NCI-H2081 treated with DMSO at 0.1 percent for 48 hours (cell line): ENCODE measurements around the gene FOXK1.
"Not testable (repeated sequence)": the region's sequence is repeated elsewhere in the genome, so short reads cannot be mapped to it uniquely, and the experiment has no call there.

Experiments used
- DNase-seq: peaks from one replicate; lab custom pipeline; 2025; lab: John Stamatoyannopoulos, UW

Gene FOXK1

GRCh38 chr7:4667776-4668509 is 14.2 kb upstream of the FOXK1 start:
- DNase-seq = no peak

GRCh38 chr7:4668510-4668847 is 13.6 kb upstream of the FOXK1 start:
- no peak for DNase-seq

- DNase-seq = no peak
Observed at GRCh38 chr7:4670791-4671190, 11.3 kb upstream of the FOXK1 start.

GRCh38 chr7:4675771-4676367 is 6.2 kb upstream of the FOXK1 start:
- DNase-seq = no peak

GRCh38 chr7:4677518-4677917 is 4.6 kb upstream of the FOXK1 start:
- DNase-seq = not testable (repeated sequence)

- no peak for DNase-seq
Observed at GRCh38 chr7:4681218-4681851, 760 bp upstream of the FOXK1 start.

- no peak for DNase-seq
Observed at GRCh38 chr7:4682621-4683042, 537 bp downstream of the FOXK1 start.

- no peak for DNase-seq
Observed at GRCh38 chr7:4683043-4683883, 1.2 kb downstream of the FOXK1 start.

GRCh38 chr7:4683884-4684565 is 1.9 kb downstream of the FOXK1 start:
- DNase-seq = no peak

- DNase-seq = no peak
Observed at GRCh38 chr7:4684846-4685245, 2.8 kb downstream of the FOXK1 start.

- DNase-seq = not testable (repeated sequence)
Observed at GRCh38 chr7:4685676-4686075, 3.6 kb downstream of the FOXK1 start.

- DNase-seq = no peak
Observed at GRCh38 chr7:4687956-4688355, 5.9 kb downstream of the FOXK1 start.

- no peak for DNase-seq
Observed at GRCh38 chr7:4689151-4689550, 7.1 kb downstream of the FOXK1 start.

GRCh38 chr7:4689668-4690067 is 7.6 kb downstream of the FOXK1 start:
- DNase-seq = no peak

- no peak for DNase-seq
Observed at GRCh38 chr7:4690953-4691856, 9.1 kb downstream of the FOXK1 start.

GRCh38 chr7:4692055-4692454 is 10.0 kb downstream of the FOXK1 start:
- no peak for DNase-seq

- DNase-seq = not testable (repeated sequence)
Observed at GRCh38 chr7:4692622-4693021, 10.5 kb downstream of the FOXK1 start.

- no peak for DNase-seq
Observed at GRCh38 chr7:4693152-4693551, 11.1 kb downstream of the FOXK1 start.

- no peak for DNase-seq
Observed at GRCh38 chr7:4693749-4694148, 11.7 kb downstream of the FOXK1 start.

GRCh38 chr7:4694305-4694704 is 12.2 kb downstream of the FOXK1 start:
- no peak for DNase-seq

- no peak for DNase-seq
Observed at GRCh38 chr7:4698707-4699275, 16.7 kb downstream of the FOXK1 start.
